Activated effector memory CD4-positive, alpha-beta T cell treated with Interleukin-2 at 50 U/mL for 16 hours (primary cell): ENCODE data around the gene SWI5.
"Not testable (repeated sequence)": the region's sequence is repeated elsewhere in the genome, so short reads cannot be mapped to it uniquely, and the experiment has no call there.

ENCODE experiments used
- DNase-seq: peaks from one replicate; pipeline ENCODE4 v3.0.0-alpha.2; 2020

SWI5 gene

DNA sequence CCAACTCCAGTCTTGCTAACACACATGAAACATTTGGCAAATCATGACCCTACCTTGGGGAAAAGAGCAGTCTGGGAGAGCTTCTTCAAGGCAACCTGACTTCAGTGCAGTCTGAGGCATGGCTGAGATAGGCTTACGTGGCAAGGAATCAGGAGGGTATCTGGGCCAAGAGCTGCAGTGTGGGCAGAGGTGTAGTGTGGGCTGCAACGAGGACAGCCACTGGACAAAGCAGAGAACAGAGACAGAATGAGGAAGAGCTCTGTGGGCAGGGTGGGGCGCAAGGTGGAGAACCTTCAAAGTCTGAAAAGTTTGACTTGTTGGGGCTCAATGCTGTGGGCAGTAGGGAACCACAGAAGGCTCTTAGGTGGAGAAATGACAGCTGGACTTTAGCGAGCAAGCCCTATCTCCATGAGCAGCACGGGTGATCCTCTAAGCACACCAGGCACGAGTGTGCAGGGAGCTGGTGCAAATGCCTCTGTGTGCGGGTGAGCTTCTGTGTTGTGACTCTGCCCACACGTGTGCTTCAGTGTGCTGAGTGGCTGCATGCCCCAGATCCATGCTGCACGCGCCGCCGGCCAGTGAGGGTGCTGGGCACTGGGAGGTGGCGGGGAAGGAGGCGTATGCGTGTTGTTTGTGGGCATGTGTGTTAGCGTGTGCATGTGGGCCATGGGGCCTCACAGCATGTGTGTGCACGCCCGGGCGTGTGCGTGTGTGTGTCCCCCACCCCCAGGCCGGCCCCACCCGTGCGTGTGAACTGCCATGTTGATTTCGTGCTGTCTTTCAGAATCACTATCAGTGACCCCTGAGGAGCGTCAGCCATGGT, 23.5 kb upstream of the SWI5 start:
- no peak for DNase-seq

DNA sequence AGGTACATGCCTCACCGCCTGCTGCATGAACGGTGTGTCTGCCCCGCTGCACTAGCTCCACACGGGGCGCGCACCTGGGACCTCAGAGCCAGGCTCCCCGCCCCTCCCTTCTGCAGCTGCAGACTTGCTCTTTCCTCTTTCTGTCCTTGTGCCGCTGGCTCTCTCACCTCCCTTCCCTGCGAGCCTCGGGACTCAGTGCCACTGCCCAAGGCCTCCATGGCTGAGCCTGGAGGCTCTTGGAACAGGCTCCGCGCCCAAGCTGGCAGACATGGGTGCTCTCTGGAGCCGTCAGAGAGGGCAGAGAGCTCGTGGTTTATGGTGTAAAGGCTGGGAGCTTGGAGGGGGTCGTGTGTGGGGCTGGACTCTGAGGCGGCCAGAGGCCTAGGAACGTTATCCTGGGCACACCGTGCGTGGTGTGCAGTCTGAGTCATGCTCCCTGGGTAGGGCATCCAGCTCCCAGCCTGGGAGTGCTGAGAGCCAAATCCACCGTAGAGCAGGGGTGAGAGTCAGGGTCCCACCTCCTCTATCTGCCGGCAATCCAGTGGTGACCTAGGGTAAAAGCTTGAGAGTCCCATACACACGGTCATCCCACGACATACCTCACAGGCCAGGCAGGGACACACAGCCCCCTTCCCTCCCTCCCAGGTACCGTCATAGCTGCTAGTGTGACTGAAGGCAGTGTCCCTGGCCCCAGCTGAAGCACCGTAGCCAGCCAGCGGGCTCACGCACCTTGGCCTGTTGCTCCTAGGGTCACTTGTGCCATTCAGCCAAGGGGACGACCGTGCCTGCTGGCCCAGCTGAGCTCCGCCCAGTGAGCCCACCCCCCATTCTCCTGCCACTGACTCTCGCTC, 22.7 kb upstream of the SWI5 start:
- DNase-seq: no peak

DNA sequence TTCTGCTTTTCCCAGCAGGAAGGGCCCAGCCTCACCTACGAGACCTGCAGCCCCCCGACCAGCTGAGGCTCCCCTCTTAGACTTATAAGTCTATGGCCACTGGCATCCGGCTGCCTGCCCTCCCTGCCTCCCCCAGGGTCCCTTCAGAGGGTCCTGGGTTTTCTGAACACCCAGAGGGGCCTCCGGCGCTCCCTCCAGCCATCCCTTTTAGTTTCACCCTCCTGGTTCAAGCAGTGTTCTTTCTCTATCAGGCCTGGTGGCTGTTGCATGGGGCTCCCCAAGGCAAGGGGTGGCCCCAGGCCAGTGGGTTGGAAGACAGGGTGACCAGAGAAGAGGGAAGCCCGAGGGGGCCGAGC, 22.1 kb upstream of the SWI5 start:
- no peak for DNase-seq

DNA sequence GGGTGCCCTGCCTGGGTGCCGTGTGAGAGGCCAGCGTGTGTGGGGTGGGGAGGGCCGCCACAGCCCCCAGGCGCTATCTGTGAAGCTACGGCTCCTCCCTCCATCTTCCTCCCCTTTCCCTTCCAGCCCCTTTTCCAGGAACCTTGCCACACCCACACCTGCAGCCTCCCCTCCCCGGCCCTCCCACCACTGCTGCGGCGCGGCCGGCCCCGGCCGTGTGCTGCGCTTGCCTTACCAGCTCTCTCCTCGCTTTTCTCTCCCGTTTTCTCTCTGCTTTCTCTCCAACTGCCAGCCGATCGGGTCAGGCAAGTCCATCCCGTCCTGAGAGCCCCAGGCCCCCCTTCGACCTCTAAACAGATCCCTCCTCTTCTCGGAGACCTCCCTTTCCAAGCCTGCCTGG, 21.7 kb upstream of the SWI5 start:
- no peak for DNase-seq

DNA sequence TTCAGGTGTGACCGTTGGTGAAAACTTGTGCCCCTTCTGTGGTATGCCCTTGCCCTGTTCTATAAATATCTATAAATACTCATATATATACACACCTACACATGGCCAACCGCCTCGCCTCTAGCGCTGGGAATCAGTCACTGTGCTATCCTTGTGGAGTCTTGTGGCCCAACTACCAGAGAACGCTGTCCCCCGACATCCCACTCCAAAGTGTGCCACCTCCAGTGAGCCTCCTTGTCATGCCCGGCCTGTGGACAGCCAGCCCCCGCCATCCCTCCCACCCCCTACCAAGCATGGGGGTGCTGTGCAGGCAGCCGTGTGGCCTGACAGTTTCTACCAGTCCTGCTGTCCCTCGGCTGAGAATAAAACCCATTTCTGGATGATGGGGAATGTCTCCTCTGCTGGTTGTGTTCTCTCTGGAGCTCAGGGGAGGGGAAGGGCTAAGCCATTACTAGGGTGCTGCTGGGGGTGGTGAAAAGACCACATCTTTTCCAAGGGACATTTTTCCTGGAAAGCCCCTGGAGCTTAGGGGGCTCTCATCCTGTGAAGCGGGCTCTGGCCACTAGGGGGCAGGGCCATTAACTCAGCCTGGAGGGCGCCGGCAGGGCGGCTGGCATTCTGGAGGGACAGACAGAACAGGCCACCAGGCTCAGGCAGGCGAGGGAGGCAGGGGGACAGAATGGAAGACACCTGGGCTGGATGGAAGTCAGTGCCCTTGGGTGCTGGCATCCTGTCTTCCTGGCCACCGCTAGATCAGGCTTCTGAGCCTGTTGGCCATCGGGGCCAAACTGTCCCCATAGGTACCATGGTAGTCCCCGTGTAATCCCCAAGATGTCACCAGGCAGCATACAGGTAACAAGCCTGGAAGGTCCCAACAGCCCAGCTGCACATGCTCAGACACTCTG, 21.0 kb upstream of the SWI5 start:
- peak; percentile 14 for DNase-seq

DNA sequence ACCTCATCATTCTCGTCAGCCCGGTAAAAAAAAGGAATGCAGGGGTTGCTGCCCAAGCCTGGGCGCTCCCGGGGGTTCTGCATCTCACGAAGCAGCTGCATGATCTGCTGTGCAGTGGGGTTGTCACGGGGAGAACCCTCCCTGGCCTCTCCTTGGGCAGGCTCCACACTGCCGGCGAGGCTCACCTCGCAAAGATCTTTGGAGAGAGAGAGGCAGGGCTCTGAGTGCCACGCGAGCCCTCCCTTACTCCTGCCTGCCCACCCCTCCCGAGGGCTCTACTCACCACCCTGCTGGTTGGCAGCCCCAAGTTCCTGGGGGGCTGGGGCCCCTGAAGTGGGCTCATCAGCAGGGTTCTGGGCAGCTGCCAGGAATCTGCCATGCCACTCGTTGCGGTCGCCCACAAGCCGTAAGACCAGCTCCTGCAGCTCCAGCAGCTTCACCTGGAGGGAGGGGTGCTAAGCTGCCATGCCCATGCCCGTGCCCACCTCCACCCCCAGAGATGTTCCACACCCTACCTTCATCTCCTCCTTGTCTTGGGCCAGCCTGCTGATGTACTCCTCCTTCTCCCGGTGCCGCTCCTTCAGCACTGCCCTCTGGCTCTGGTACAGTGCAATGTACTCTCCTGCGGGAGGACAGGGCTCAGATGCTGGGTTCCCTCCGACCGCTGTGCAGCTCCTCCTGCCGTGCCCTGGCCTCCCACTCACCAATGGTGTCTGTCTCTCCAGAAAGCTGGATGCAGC, 18.8 kb upstream of the SWI5 start:
- DNase-seq: no peak

DNA sequence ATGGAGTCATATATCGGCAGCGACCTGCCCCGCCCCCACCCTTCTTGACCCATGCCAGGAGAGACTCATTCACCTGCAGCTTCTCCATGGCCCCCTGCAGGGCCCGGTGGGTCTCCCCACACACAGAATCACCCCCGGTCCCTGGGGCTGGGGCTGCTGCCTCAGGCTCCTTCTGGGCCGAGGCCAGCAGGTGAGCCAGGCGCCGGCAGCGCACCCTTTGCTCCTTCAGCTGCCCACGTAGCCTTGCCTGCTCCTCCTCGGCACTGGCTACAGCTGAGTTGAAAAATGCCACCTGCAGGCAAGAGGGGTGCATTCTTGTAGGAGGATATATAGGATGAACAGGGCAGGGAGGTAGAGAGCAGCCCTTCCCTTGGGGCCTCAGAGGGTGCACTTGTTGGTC, 18.2 kb upstream of the SWI5 start:
- no peak for DNase-seq

DNA sequence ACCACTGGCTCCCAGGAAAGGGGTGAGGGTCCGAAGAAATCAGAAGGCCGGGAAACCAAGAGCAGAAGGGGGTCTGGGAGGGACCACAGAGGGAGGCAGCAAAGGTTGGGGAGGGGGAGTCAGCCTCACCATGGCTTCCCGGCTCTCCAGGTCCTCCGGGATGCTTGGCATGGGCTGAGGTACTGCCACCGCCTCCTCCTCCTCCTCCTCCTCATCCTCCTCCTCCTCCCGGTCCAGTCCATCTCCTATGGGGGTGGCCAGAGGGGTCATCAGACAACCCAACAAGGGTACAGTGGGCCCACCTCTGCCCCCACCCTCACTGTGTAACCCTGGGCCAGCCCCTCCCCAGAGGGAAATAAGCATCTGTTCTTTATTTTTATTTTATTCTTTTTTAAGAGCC, 17.8 kb upstream of the SWI5 start:
- DNase-seq: no peak

DNA sequence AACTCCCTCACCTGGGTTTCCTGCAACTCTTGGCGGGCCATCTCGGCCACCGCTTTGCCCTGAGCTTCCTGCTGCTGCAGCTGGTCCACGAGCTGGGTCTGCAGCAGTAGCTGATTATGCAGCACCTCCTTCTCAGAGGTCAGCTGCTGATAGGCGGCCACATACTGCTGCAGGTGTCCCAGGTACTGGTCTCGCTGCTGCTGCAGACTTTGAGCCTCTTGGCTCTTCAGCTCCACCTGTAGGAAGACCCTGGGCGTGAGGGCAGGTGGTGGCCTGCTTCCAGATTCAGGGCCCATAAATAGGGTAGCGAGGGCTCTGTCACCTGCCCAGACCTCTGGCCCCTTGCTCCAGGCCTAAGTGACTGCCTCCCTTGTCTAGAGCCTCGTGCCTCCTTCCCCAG, 16.9 kb upstream of the SWI5 start:
- DNase-seq: no peak

DNA sequence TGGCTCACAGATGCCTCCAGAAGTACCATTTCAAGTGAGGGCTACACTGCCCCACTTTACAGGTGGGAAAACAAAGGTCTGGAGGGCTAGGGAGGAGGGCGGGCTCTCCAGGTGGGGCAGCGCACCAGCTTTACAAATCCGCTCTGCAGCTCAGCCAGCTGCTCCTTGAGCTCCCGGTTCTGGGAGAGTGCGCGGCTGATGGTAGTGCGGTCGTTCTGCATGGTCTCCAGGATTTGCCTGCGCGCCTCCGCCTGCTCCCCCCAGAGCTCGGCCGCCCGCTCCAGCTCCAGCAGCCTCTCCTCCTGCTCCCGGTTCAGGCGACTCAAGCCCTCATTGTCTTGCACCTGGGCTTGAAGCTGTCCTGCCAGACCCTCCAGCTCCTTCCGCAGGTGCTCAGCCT, 15.7 kb upstream of the SWI5 start:
- DNase-seq: no peak

DNA sequence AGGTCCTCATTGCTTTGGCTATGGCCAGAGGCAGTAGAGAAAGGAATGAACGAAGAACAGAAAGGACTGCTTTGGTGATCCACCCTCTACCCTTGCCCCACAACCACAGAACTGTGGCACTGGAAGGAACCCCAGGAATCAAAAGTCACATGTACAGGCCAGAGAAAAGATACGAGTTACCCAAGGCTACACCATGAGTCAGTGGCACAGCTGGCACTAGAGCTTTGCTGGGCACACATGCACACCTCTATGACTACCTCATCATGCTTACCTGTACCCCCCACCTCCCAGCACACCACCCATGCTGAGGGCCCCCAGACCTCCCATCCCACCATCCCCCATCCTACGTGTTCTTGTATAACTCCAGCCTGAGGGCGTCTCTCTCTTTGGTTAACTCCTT, 13.4 kb upstream of the SWI5 start:
- DNase-seq: no peak

DNA sequence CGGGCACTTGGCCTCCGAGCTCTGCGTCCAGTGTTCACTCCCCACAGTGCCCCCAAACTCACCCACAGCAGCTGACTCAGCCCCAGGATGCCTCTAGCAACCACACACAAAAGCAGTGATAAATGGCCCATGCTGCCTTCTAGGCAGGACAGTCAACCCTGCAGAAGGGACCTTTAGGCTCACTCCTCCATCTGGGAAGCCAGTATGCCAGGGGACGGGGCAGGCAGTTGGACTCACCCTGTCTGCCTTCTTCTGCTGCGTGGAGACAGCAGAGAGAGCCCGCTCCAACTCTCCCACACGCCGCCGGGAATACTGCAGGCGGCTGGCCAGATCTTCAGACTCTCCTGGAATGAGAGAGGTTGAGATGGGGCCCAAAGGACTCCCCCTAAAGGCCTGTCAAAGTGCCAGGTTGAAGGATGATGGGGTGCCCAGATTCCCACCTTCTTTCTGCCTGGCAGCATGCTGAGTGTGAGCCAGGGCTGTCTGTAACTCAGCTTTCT, 10.7 kb upstream of the SWI5 start:
- no peak for DNase-seq

DNA sequence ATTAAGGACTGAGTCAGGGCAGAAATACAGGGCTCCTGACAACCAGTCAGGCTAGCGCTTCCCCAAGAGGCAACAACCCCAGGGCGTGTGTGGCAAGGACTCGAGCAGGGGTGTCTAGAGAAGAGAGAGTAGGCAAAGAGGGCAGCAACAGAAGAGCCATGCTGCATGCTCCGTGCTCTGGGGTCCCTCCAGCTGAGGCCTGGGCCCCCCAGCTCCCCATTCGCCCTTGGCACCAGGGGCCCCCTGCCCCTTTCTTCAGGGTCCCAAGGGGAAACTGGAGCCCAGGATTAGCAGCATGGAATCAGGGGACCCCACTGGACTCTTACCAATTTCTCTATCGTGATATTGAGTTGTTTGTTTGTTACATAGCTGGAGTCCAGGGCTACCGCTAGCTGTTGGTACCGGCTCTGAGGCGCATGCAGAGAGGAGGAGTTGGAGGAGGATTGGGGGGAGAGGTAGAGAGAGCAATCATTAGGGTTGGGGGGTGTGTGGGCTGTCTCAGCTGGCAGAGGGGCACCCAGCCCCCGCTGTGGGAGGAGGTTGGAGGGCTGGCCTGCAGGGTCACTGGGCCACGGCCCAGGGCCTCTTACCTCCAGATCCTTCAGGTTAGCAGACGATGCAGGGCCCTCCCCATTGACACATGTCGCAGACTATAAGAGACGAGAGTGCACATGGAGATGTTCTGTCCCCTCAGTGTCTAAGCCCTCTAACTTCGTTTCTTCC, 9.0 kb upstream of the SWI5 start:
- no peak for DNase-seq

DNA sequence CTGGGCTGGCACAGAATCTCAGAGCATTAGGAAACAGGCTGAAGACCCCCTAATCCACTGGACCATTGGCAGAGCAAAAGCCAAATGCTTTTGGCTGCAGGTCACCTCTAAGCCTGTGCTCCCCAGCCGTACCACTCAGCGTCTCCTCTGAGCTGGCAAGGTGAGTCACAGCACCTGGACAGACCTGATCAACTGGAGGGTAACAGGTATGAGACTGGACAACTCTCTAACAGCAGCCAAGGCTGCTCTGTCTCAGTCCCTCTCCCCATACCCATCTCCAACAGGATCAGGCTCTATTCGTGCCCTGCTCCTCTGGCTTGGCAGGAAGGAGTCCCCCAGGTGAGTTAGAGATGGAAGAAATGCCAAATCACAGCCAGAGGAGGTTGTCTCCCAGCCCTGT, 5.0 kb upstream of the SWI5 start:
- no peak for DNase-seq

DNA sequence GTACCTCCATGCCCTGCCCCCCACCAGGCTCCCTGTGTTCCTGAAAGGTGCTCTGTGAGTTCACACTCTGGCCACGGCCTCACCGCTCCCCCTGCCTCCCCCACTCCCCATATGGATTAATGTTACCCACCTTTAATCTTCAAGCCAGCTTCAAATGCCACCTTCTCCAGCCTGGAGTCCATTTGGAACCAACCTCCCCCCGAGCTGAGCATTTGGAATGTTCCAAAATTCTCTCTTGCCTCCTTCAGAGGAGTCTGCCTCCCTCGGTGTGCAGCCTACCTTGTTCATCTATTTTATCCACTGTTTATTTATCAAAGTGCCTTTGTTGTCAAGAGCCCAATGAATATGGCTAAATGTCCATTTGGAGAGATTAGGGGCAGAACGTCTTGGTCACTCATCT, 4.6 kb upstream of the SWI5 start:
- DNase-seq: no peak

DNA sequence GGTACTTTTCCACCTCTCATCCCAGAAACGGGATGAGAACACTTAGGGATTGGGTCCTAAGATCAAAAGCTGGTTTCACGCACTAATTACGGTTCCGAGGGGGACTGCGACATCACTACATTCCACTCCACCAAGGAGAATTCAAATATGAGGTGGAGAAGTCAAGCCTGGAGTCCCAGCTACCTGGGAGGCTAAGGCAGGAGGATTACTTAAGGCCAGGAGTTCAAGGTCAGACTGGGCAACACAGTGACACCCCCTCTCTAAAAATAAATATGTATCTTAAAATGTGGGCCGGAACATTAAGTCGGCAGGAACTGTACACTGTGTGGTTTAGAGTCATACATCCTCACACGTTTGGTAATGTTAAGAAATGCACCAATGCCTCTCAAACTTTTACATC, 1.8 kb upstream of the SWI5 start:
- DNase-seq: no peak

DNA sequence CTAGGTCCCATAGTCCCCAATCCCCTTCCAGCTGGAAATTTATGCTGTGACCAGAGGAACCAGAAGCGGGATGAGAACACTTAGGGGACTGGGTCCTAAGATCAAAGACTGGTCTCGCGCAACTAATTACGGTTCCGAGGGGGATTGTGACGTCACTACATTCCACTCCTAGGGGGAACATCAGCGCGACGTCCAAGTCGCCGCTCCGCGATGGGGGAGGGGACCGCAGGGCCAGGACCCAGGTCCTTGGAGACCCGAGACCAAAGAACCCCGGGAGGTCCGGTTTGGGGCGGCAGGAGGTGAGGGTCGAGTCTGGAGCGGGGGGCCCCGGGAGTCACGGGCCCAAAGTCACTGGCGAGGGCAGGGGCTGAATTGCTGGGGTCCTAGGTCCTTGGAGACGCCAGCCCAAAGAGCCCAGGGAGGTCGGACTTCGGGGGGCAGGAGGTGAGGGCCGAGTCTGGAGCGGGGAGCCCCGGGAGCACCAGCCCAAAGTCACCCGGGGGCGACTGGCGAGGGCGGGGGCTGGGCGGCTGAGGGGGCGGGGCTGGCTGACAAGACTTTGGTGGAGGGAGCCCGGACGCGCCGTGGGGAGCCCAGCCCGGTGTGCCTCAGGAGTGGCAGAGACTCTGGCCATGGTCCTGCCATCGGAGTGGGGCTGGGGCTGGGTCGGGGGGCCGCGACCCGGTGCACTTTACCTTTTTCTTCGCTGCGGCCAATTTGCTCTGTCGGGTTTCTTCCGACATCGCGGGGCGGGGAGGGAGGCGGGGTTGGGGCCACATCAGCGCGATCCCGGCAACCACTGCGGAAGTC, 673 bp upstream of the SWI5 start, which contains the start of gene GOLGA2:
Gene GOLGA2, minus strand, starts transcription at position 810 of the 810 bp plus-strand sequence. Its CDS starts 31 bp downstream, at position 779.
- no peak for DNase-seq

DNA sequence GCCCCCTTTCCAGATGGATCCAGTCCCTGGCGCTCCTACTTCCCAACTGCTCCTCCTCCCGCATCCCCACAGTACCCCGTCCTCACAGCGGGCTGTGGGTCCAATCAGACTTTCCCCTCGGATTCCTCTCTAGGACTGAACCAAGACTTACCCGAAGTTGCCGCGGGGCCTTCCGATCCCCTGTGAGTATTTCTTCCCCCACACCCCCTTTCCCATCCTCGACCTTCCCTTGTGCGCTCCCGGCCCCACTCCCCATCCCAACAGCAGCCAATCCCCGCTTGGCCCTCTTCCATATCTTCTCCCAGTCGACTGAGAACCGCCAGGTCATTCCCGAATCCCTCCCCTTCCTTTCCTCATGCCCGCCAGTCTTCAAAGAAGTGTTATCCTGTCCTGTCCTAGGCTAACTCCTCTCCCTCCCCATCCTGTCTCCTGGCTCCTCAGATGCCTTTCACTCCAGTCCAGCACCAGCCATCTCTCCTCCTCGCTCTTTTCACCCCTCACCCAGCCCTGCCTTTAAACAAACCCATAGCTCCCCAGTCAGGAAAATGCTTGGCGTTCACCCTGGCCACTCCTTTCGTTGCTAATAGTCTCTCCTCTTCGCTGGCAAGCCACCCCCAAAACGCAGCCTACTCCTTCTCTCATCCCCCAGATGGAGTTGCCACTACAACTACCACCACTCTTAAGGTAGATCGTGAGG, 646 bp downstream of the SWI5 start:
- no peak for DNase-seq

DNA sequence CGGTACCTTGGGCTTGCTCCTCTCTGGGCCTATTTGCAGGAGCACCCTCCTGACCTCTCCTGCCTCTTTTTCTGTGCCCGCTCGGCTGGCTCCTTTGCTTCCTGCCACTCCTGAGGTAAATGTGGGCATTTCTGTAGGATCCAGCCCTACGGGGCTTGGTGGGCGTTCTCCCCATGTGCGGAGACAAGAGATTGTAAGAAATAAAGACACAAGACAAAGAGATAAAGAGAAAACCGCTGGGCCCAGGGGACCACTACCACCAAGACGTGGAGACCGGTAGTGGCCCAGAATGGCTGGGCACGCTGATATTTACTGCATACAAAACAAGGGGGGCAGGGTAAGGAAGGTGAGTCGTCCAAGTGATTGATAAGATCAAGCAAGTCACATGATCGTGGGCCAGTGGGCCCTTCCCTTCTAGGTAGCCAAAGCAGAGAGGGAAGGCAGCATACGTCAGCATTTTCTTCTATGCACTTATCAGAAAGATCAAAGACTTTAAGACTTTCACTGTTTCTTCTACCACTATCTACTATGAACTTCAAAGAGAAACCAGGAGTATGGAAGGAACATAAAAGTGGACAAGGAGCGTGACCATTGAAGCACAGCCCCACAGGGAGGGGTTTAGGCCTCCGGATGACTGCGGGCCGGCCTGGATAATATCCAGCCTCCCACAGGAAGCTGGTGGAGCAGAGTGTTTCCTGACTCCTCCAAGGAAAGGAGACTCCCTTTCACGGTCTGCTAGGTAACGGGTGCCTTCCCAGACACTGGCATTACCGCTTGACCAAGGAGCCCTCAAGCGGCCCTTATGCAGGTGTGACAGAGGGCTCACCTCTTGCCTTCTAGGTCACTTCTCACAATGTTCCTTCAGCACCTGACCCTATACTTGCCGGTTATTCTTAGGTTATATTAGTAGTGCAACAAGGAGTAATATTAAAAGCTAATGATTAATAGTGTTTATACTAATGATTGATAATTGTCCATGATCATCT, 3.3 kb downstream of the SWI5 start:
- DNase-seq: not testable (repeated sequence)
